Hypothalamus (tissue), 51 donors: ENCODE data around the gene RAB27A.
"Not testable (repeated sequence)": the region's sequence is repeated elsewhere in the genome, so short reads cannot be mapped to it uniquely, and the experiment has no call there.

Experiments
- DNase-seq, 51 donors: peaks; one replicate each; lab custom pipeline; 2025; lab: John Stamatoyannopoulos, UW

Gene RAB27A

GRCh38 chr15:55289746-55290527 is at the start of gene RAB27A:
Gene RAB27A, minus strand, starts transcription at chr15:55289813. Its CDS starts 54,879 bp downstream, at chr15:55234934.
- DNase-seq: peak in 22 of 51 donors; percentile 2 to 59 (median 20)

DNA sequence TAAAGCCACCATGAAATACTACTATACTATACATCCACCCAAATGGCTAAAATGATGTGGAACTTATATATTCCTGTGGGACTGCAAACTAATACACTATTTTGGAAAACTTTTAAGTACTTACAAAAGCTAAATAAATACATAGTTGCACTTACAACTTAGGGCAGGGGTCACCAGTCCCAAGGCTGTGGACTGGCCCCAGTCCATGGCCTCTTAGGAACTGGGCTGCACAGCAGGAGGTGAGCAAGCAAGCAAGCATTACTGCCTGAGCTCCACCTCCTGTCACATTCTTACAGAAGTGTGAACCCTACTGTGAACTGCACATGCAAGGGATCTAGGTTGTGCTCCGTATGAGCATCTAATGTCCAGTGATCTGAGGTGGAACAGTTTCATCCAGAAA is 47.5 kb upstream of the RAB27A start:
- DNase-seq: no peak

- DNase-seq: no peak
Observed at GRCh38 chr15:55334997-55335396, 45.4 kb upstream of the RAB27A start.

- no peak for DNase-seq
Observed at GRCh38 chr15:55334371-55334770, 44.8 kb upstream of the RAB27A start.

- no peak for DNase-seq
Observed at GRCh38 chr15:55327387-55327786, 37.8 kb upstream of the RAB27A start.

GRCh38 chr15:55322467-55322866 is 32.9 kb upstream of the RAB27A start:
- no peak for DNase-seq

GRCh38 chr15:55320963-55321362 is 31.4 kb upstream of the RAB27A start:
- no peak for DNase-seq

GRCh38 chr15:55320238-55320550 is 30.6 kb upstream of the RAB27A start:
- no peak for DNase-seq

DNA sequence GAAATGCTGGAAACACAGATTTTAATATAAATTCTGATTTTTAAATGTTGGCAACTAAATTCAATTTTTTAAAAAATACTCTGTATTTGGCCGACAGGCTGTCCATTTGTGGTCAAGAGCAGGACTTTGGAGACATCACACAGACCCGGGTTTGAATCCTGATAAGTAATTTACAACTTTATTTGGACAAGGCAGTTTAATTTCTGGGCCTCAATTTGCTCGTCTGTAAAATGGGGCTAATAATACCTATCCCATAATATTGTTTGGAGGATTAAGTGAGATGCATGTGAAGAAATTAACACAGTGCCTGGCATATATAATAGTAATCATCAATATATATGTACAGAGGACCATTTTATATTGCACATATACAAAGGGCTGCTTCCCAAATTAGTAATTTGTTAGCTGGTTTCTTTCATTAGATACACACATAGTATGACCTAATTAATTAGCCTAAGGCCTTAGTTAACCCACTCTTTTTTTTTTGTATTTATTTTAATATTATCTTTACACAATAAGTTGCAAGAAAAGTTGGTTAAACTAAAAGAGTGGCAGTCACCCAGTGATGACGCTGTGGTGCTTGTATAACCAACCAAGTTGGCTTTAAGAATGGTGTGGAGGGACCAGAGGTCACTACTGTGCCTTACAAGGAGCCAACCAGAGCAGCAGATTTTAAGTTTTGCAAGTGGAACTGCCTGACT is 30.1 kb upstream of the RAB27A start:
- DNase-seq: peak in 2 of 51 donors; percentile 4 to 27

DNA sequence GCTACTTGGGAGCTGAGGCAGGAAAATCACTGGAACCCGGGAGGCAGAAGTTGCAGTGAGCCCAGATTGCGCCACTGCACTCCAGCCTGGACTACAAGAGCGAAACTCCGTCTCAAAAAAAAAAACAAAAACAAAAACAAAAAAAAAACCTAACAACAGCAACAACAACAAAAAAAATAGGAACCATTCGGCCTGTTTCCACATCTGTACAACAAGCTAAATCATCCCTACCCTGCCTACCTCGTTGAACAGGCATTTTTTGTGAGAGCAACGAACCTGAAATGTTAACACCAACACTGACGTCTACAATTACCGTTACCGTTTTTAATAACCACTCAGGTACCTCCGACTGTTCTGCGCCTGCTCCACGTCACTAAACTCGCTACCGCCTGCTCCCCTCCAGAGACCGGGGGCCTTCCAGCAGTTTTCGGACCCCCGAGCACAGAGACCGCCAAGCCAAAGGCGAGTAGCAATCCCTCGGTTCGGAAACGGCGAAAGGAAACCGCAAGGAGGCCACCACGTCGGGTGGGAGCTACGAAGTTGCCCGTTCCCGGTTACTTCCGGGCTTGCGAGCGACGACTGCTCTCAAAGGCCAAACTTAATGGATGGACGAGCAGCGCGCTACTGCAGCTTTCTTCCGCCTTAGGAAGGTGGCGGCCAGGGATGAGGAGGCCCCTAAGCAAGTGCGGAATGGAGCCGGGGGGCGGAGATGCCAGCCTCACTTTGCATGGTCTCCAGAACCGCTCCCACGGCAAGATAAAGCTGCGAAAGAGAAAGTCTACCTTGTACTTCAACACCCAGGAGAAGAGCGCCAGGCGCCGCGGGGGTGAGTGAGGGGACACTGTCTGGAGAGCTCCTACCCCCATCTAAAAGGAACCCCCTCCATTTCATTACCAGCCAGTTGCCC is 29.2 kb upstream of the RAB27A start, which contains the start of the genes PIGB and PIGBOS1:
PIGB (plus strand) TSS at position 635 of the 907 bp plus-strand sequence; CDS start at position 664, 29 bp downstream.
PIGBOS1 (minus strand) TSS at position 536 of the 907 bp plus-strand sequence. CDS start 1,331 bp downstream, outside the sequence.
- DNase-seq: peak; percentile 26 to 87 (median 70)

DNA sequence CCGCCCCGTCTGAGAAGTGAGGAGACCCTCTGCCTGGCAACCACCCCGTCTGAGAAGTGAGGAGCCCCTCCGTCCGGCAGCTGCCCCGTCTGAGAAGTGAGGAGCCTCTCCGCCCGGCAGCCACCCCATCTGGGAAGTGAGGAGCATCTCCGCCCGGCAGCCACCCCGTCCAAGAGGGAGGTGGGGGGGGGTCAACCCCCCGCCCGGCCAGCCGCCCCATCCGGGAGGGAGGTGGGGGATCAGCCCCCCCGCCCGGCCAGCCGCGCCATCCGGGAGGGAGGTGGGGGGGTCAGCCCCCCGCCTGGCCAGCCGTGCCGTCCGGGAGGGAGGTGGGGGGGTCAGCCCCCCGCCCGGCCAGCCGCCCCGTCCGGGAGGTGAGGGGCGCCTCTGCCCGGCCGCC is 13.2 kb upstream of the RAB27A start:
- not testable (repeated sequence) for DNase-seq

DNA sequence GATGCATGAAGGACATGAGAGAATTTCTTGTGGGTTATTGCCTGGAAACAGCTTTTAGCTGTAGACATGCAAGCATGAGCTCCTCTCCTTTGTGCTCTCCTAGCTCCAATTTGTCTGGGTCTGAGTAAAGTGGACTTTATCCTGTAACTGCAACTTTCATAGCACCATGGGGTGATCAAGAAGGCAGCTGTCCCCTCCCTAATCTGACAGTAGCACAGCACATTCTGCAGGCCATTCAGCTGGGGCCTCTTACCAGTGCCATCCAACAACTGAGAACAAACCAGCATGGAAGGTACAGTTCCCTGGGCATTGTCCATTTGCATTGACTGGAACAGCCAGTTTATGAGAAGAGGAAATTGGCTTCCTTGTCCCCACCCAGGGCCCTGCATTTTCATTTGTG is 7.7 kb upstream of the RAB27A start:
- DNase-seq: no peak

GRCh38 chr15:55290528-55291057 is 980 bp upstream of the RAB27A start:
- peak in 49 of 51 donors; percentile 4 to 83 (median 58) for DNase-seq

GRCh38 chr15:55289011-55289745 is 435 bp downstream of the RAB27A start:
- peak in 3 of 51 donors; percentile 13 to 23 (median 13) for DNase-seq

DNA sequence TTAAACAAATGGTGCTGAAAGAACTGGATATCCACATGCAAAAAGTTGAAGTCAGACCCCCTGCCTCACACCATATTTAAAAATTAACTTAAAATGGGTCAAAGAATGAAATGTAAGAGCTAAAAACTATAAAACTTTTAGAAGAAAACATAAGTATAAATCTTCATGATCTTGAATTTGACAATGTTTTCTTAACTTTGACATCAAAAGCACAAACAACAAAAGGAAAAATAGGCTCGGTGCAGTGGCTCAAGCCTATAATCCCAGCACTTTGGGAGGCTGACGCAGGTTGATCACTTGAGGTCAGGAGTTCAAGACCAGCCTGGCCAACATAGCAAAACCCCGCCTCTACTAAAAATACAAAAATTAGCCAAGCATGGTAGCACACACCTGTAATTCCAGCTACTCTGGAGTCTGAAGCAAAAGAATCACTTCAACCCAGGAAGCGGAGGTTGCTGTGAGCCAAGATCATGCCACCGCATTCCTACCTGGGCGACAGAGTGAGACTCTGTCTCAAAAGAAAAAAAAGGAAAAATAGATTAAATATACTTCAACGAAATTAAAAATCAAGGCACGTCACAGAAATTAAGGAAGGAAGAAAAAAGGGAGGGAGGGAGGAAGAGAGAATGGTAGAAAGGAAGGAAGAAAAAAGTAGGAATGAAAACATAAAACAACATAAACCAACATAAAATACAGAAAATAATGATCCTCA is 1.5 kb downstream of the RAB27A start:
- no peak for DNase-seq

DNA sequence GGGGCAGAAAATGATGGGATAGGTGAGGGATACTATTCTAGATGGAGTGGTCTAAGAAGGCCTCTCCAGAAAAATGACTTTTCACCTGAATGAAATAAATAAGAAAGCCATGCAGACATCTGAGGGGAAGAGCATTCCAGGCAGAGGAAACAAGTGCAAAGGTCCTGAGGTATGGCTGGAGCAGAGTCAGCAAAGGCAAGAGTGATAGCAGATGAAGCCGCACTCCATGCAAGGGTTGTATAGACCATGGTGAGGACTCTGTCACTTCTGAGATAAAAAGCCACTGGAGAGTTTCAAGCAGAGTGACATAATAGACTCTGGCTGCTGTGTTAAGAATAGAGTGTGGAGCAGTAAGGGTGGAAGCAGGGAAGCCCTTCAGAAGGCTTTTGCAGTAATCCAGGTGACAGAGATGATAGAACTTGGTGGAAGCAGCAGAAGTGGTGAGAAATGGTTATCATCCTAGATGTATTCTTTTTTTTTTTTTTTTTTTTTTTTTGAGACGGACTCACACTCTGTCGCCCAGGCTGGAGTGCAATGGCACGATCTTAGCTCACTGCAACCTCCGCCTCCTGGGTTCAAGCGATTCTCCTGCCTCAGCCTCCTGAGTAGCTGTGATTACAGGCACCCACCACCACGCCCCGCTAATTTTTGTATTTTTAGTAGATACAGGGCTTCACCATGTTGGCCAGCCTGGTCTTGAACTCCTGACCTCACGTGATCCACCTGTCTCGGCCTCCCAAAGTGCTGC is 3.0 kb downstream of the RAB27A start:
- DNase-seq: not testable (repeated sequence)

DNA sequence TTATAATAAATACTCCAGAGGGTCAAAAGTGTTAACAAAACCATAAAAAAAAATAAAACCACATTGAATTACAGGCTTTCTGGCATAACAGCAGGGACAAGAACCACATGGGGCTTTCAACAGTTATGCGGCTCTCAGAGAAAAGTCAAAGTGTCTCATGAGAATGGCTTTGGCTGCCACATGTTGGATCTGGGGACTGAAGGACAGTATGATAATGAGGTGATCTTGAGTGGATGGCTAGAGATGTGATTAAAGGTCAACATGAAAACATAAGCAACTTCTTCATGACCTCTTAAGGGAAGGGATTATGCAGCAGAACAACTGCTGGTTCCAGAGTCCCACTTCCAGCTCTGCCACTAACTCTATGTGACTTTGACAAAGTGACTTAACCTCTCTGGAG is 5.2 kb downstream of the RAB27A start:
- no peak for DNase-seq

DNA sequence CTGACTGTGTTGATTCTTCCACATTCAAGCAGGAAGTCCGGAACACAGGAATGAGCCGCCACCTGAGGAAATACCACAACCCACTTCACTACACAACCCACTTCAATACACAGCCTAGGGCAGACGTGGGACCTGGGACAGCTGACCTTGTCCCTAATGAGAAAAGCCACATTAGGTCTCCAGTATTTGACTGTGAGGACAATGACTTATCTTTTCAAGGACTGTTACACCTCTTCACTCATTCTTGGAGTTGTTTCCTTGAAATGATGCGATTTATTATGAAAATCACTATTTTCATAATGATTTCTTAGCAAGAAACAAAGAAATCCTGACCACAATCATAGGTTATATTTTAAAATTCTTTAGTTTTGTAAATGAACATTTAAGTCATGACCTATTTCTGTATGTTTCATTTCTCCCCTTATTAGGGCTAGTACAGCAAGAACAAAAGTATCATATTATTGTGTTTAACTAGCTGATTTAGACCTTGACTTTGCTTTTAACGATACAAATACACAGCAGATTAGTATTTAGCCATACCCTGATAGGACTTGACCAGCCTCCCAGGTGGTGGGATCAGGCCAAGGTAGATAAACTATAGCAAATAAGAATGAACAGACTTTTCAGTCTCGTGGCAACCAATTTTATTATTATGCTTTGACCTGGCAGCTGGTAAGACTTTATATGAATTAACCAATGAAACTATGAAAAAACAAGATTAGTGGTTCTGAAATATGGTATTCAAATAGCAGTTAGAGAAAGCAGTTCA is 6.0 kb downstream of the RAB27A start:
- DNase-seq: no peak
